HepG2 (cell line): ENCODE results near the gene KDM5B. TPM values are rescaled to one million over a fixed set of nuclear protein-coding genes. Genes with fewer than 3 reads are reported as not detected.

Source experiments
- ATF1 ChIP-seq: IDR thresholded peaks from 2 replicates; pipeline ENCODE4 v1.6.1; 2016; ENCODE audit warnings: mild to moderate bottlenecking, control low read depth
- BCL6 ChIP-seq: IDR thresholded peaks from 2 replicates; pipeline ENCODE4 v1.6.1; 2016; ENCODE audit warnings: missing genetic modification reagents, missing compliant biosample characterization
- FOXP1 ChIP-seq, 2 experiments: fragments of 450-650 bp in 1 of 2; IDR thresholded peaks; 2 replicates each; pipeline ENCODE4 v1.6.1; 2017 to 2018; ENCODE audit warnings: antibody characterized with exemption in 1 of 2
- GATA4 ChIP-seq: sonication (generic); IDR thresholded peaks from 2 replicates; pipeline ENCODE4 v1.6.1; 2016; ENCODE audit warnings: antibody characterized with exemption, low read depth, borderline replicate concordance
- HBP1 ChIP-seq: IDR thresholded peaks from 2 replicates; pipeline ENCODE4 v1.6.1; 2016; ENCODE audit warnings: low read depth, control low read depth
- KLF11 ChIP-seq: IDR thresholded peaks from 2 replicates; pipeline ENCODE4 v1.6.1; 2016; ENCODE audit warnings: missing compliant biosample characterization
- LBX2 ChIP-seq: sonication (generic); formaldehyde crosslinking; IDR thresholded peaks from 2 replicates; pipeline ENCODE4 v1.5.0; 2020; ENCODE audit warnings: missing genetic modification reagents, mild to moderate bottlenecking, borderline replicate concordance
- NFE2L2 ChIP-seq: fragments of 150-350 bp; IDR thresholded peaks from 2 replicates; pipeline ENCODE4 v1.6.1; 2014; ENCODE audit warnings: low read length
- PLRG1 ChIP-seq: fragments of 450-650 bp; conservative IDR thresholded peaks from 2 replicates; pipeline ENCODE4 v1.6.1; 2016
- PLSCR1 ChIP-seq: sonication (generic); formaldehyde crosslinking; IDR thresholded peaks from 2 replicates; pipeline ENCODE4 v1.5.0; 2020; ENCODE audit warnings: missing genetic modification reagents, mild to moderate bottlenecking, borderline replicate concordance
- PREB ChIP-seq: sonication (generic); formaldehyde crosslinking; IDR thresholded peaks from 2 replicates; pipeline ENCODE4 v1.4.0; 2020; ENCODE audit warnings: missing genetic modification reagents
- PTBP1 ChIP-seq: fragments of 200-400 bp; formaldehyde crosslinking; IDR thresholded peaks from 2 replicates; pipeline ENCODE4 v1.6.1; 2018; ENCODE audit warnings: low read length, low read depth; ENCODE audit not compliant: poor library complexity, severe bottlenecking
- SIX1 ChIP-seq: sonication (generic); formaldehyde crosslinking; IDR thresholded peaks from 2 replicates; pipeline ENCODE4 v1.4.0; 2020; ENCODE audit warnings: missing genetic modification reagents, borderline replicate concordance
- SP1 ChIP-seq, 2 experiments: fragments of 450-650 bp in 1 of 2; sonication (generic) in 1 of 2; formaldehyde crosslinking in 1 of 2; IDR thresholded peaks; 2 replicates each; pipeline versions ENCODE4 v1.4.0 to v1.6.1; 2016 to 2020; ENCODE audit warnings: missing genetic modification reagents in 1 of 2
- ZFP62 ChIP-seq: sonication (generic); formaldehyde crosslinking; IDR thresholded peaks from 2 replicates; pipeline ENCODE4 v1.4.0; 2020; ENCODE audit warnings: missing genetic modification reagents
- ZHX1 ChIP-seq: sonication (generic); formaldehyde crosslinking; IDR thresholded peaks from 2 replicates; pipeline ENCODE4 v1.8.1; 2022; ENCODE audit warnings: low read depth, mild to moderate bottlenecking, missing genetic modification reagents
- ZMYM4 ChIP-seq: sonication (generic); formaldehyde crosslinking; IDR thresholded peaks from 2 replicates; pipeline ENCODE4 v1.8.1; 2023; ENCODE audit warnings: mild to moderate bottlenecking, missing genetic modification reagents
- ZNF276 ChIP-seq: sonication (generic); formaldehyde crosslinking; IDR thresholded peaks from 2 replicates; pipeline ENCODE4 v1.4.0; 2020; ENCODE audit warnings: mild to moderate bottlenecking, low read depth, missing genetic modification reagents
- ZNF33A ChIP-seq: sonication (generic); formaldehyde crosslinking; IDR thresholded peaks from 2 replicates; pipeline ENCODE4 v1.5.1; 2020; ENCODE audit warnings: missing genetic modification reagents, mild to moderate bottlenecking, moderate library complexity, borderline replicate concordance
- ZNF33B ChIP-seq: sonication (generic); formaldehyde crosslinking; IDR thresholded peaks from 2 replicates; pipeline ENCODE4 v1.5.1; 2020; ENCODE audit warnings: mild to moderate bottlenecking, missing genetic modification reagents
- ZNF660 ChIP-seq: sonication (generic); formaldehyde crosslinking; IDR thresholded peaks from 2 replicates; pipeline ENCODE4 v1.5.1; 2020; ENCODE audit warnings: mild to moderate bottlenecking, low read depth, missing genetic modification reagents, borderline replicate concordance
- polyA plus RNA-seq, 8 experiments: library from polyadenylated mRNA; depleted of rRNA in 3 of 8; stranded (reverse) in 7 of 8; unstranded in 1 of 8; fragments of >200 nt; fragmentation: Illumina TruSeq in 4 of 8; extraction: Trizol in 4 of 8; gene quantifications; 2 replicates each; pipeline versions ENCODE4 v1.2.1 to v1.2.3, GENCODE V29; 2011 to 2016; ENCODE audit warnings: low read depth in 4 of 8, missing spikeins in 1 of 8, mixed read lengths in 1 of 8; ENCODE audit not compliant: insufficient read depth in 1 of 8
- total RNA-seq, 5 experiments: library from RNA; depleted of rRNA; stranded (reverse); fragments of >200 nt; fragmentation: Illumina TruSeq; extraction: Trizol; gene quantifications; 2 replicates each; pipeline ENCODE4 v1.2.3, GENCODE V29; 2016; ENCODE audit warnings: low read depth in 1 of 5

The KDM5B gene
- total and polyA plus RNA-seq, 2 of the 13 experiments (the other 11 are each of a cell fraction or from before 2014, with no cell fraction given) = 34.2 to 35.4 TPM

- TF ChIP-seq ZMYM4 (CRISPR knock-in tag) (peak; percentile 57; the same call in 1 of the 2 replicates), ZNF660 (CRISPR knock-in tag) (no peak), PLRG1 (no peak), ZNF276 (CRISPR knock-in tag) (no peak), BCL6 (CRISPR knock-in tag) (no peak), GATA4 (no peak), PREB (CRISPR knock-in tag) (no peak), KLF11 (CRISPR knock-in tag) (peak; percentile 98), PTBP1 (no peak), HBP1 (CRISPR knock-in tag) (peak; percentile 96), NFE2L2 (no peak), ZFP62 (CRISPR knock-in tag) (no peak), PLSCR1 (no peak), ZNF33B (CRISPR knock-in tag) (no peak), FOXP1 (IDR thresholded peaks at IDR 0.05) (no peak), FOXP1 (CRISPR knock-in tag; IDR thresholded peaks at IDR 0.05) (no peak), ZNF33A (CRISPR knock-in tag) (no peak), LBX2 (CRISPR knock-in tag) (no peak), ATF1 (CRISPR knock-in tag) (no peak), SP1 (IDR thresholded peaks at IDR 0.05) (no peak), SP1 (CRISPR knock-in tag; IDR thresholded peaks at IDR 0.05) (no peak), SIX1 (CRISPR knock-in tag) (peak; percentile 41; the same call in 1 of the 2 replicates), ZHX1 (no peak)
Observed at GRCh38 chr1:202692959-202693555, 115.2 kb downstream of the KDM5B start (continued).
